Subcutaneous adipose tissue (tissue), 4 donors: ENCODE measurements around the gene SCGB1C1. TPM values are rescaled to one million over a fixed set of nuclear protein-coding genes. Genes with fewer than 3 reads are reported as not detected.

ENCODE experiments used
- total RNA-seq, 4 donors: library from RNA; depleted of rRNA; stranded (reverse); fragments of >200 nt; gene quantifications; one replicate each; pipeline ENCODE4 v1.1.0, GENCODE V29; 2016
- TF ChIP-seq, protein P1 (sequence below): fragments of 450-650 bp; IDR thresholded peaks from one replicate; pipeline ENCODE4 v1.5.1; 2016; ENCODE audit warnings: low read depth, mild to moderate bottlenecking, control low read depth, antibody characterized with exemption, moderate library complexity

The SCGB1C1 gene
- total RNA-seq, 4 donors from 2014 or later = not detected

DNA sequence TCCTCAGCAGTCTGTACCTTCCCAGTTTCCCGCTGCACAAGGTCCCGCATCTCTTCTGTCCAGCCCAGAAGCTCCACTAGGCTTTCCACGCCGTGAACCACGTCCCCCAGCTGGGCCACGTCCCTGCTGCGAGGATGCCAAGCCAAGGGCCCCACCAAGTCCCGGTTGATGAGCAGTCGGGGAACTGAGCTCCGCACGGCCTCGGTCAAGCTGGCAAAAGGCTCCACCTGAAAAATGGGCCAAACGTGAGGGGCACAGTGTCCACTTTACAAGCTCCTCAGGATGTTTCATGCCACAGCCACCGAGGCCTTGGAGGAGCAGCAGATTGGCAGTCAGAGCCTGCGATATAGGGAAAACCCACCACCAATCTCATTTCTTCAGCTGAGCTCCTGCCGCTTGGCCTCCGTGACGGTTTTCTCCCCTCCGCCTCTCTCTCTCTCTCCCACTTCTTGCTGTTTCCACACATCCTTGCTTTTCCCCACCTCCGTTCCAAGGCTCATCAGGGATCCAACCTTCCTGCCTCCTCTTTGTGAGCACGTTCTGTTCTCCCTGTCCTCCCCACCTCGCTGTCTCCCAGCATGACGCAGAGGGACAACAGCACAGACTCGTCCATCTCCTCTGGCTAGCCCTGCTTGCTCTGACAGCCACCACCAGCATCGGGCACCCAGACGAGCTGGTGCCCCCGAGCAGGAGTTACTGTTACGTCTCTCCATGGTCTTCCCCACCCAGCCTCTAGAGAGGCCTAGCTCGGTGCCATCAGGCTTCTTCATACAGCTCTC is 26.1 kb downstream of the SCGB1C1 start:
- TF ChIP-seq, protein P1, sequence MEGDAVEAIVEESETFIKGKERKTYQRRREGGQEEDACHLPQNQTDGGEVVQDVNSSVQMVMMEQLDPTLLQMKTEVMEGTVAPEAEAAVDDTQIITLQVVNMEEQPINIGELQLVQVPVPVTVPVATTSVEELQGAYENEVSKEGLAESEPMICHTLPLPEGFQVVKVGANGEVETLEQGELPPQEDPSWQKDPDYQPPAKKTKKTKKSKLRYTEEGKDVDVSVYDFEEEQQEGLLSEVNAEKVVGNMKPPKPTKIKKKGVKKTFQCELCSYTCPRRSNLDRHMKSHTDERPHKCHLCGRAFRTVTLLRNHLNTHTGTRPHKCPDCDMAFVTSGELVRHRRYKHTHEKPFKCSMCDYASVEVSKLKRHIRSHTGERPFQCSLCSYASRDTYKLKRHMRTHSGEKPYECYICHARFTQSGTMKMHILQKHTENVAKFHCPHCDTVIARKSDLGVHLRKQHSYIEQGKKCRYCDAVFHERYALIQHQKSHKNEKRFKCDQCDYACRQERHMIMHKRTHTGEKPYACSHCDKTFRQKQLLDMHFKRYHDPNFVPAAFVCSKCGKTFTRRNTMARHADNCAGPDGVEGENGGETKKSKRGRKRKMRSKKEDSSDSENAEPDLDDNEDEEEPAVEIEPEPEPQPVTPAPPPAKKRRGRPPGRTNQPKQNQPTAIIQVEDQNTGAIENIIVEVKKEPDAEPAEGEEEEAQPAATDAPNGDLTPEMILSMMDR = no peak

DNA sequence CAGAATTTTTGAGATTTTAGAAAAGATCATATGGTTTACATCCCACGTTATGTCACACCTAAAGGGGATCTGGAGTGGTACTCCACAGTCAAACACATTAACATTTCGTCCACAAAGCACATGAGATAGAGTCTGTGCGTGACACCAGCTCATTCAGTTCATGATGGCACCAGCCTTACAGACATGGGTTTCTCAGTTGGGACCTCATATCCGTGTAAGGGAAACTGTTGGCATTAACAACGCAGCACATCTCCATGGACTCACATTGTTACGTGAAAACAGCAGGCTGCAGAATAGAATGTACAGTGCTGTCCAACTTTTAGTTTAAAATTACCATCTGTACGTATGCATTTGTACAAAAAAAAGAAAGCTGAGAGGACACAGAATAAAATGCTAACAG is 28.7 kb downstream of the SCGB1C1 start:
- TF ChIP-seq, protein P1 = no peak

DNA sequence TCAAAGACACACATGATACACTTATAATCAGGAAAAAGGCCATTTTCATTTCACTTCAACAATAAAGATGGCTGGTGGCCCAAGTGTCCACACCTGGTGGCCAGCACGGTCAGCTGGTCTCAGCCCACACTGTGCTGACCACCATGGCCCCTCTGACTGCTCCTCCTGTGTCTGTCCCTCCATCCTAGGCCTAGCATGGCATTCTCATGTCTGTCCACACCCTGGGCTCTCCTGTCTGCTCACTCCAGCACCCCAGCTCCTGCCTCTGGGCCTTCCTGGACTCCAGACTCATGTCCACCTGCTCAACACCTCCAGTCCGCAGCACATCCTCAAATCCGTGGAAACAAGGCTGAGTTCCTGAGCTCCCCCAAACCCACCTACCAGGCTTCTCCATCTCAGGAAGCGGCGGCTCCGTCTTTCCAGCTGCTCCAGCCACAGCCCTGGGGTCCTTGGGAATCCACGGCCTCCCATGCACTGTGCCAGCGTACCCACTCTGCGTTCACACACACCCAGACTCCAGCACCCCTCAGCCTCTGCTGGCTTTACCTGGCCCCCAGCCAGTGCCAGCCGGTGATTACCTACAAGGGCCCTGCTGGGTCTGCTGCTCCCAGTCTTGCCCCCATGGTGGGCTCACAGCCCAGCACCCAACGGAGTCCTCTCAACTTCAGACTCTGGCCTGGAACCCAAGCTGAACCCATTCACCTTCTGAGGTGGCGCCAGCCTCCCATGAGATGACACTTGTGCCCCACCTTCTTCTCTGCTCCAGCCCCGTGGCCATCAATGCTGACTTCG is 29.3 kb downstream of the SCGB1C1 start:
- TF ChIP-seq, protein P1 = no peak

DNA sequence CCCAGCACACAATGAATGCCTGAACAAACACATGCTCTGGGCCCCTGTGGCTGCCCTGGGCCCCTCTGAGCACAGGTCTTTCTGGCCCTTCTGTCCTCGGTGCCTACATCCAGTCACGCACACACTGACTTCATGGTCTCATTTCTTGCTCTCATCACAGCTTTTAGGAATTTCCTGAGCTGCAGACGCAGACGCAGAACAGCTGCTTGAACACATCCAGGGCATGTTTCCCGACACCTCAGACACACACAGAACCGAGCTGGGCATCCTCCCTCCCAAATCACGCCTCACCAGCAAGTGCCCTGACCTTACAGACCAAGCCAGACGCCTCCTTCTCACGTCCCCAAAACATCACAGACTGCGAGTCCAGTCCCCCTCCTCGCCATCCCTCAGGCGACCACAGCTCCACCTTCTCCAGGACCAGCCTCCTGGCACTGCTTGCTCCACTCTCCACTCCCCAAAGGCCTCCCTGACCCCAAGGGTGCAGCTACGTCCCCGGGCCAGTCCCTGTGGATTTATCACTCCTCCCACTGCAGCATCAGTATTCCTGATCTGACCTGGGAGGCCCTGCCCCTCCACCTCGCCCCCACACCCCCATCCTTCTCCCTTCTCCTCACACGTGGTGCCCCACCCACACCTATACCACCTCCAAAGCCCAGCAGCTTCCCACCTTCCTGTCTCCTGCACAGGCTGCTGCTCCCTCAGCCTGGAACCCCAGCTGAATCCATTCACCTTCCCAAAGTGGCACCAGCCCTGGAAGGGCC is 30.3 kb downstream of the SCGB1C1 start:
- TF ChIP-seq, protein P1 = no peak

DNA sequence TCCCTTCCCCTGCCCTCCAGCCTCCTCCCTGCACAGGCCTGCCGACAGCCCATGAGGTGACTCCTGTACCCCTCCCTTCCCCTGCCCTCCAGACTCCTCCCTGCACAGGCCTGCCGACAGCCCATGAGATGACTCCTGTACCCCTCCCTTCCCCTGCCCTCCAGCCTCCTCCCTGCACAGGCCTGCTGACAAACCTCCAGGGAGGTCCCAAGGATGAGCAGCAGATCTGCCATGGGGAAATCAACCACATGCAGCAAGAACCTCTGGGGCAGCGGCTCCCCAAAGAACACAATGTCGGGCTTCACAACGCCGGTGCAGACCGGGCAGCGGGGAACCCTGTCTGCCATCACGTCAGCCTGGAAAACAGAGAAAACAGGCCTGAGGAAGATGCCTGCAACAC is 31.0 kb downstream of the SCGB1C1 start:
- TF ChIP-seq, protein P1 = no peak

DNA sequence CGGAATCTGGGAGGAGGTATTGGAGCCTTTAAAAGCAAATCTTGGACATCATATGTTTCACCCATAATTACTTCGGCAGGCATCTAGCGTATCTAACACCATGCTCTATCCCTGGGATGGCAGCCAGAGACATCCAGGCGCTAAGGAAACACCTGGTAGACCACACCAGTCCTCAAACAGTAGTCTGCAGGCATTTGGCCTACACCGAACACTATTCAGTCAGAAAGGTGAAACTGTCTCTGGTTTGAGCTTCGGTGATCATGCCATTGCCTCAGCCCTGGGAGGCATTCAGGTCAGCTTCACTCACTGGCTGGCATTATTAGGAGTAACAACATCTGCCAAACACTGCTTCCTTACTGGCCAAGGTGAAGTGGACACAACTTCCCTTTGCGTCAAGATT is 31.5 kb downstream of the SCGB1C1 start:
- TF ChIP-seq, protein P1 = no peak
